Measurements from ENCODE around the gene UPP1.
"Not testable (repeated sequence)": the region's sequence is repeated elsewhere in the genome, so short reads cannot be mapped to it uniquely, and the experiment has no call there.

UPP1 gene

GRCh38 chr7:48113275-48113674 is 24.2 kb downstream of the UPP1 start:
- no peak for DNase-seq

- no peak for DNase-seq
Observed at GRCh38 chr7:48114115-48114514, 25.1 kb downstream of the UPP1 start.

- DNase-seq = no peak
Observed at GRCh38 chr7:48114589-48114988, 25.5 kb downstream of the UPP1 start.

GRCh38 chr7:48116043-48116442 is 27.0 kb downstream of the UPP1 start:
- no peak for DNase-seq

GRCh38 chr7:48118041-48118440 is 29.0 kb downstream of the UPP1 start:
- no peak for DNase-seq

GRCh38 chr7:48120536-48120935 is 31.5 kb downstream of the UPP1 start:
- not testable (repeated sequence) for DNase-seq

GRCh38 chr7:48126037-48126436 is 37.0 kb downstream of the UPP1 start:
- no peak for DNase-seq

- DNase-seq = no peak
Observed at GRCh38 chr7:48130658-48131108, 41.6 kb downstream of the UPP1 start.

- DNase-seq = no peak
Observed at GRCh38 chr7:48132792-48133191, 43.7 kb downstream of the UPP1 start.

- no peak for DNase-seq
Observed at GRCh38 chr7:48139459-48139858, 50.4 kb downstream of the UPP1 start.

- DNase-seq = no peak
Observed at GRCh38 chr7:48140001-48140681, 51.1 kb downstream of the UPP1 start.

- no peak for DNase-seq
Observed at GRCh38 chr7:48141521-48141920, 52.5 kb downstream of the UPP1 start.

- DNase-seq = no peak
Observed at GRCh38 chr7:48144291-48144768, 55.3 kb downstream of the UPP1 start.

GRCh38 chr7:48147078-48147591 is 58.1 kb downstream of the UPP1 start:
- no peak for DNase-seq

GRCh38 chr7:48147690-48148089 is 58.6 kb downstream of the UPP1 start:
- DNase-seq = not testable (repeated sequence)

- DNase-seq = no peak
Observed at GRCh38 chr7:48148311-48148710, 59.2 kb downstream of the UPP1 start.

- no peak for DNase-seq
Observed at GRCh38 chr7:48149058-48149457, 60.0 kb downstream of the UPP1 start.

- no peak for DNase-seq
Observed at GRCh38 chr7:48150086-48150485, 61.0 kb downstream of the UPP1 start.

GRCh38 chr7:48154792-48155413 is 65.8 kb downstream of the UPP1 start:
- DNase-seq = no peak
